Astrocyte (in vitro differentiated cells and primary cell): ENCODE measurements around the gene SERPINI1.

Source experiments
- CTCF ChIP-seq: IDR thresholded peaks from 2 replicates; pipeline ENCODE4 v1.5.1; 2011; ENCODE audit warnings: low read depth, mild to moderate bottlenecking, inconsistent platforms, low read length, moderate library complexity; ENCODE audit not compliant: insufficient read depth
- EZH2 ChIP-seq: IDR thresholded peaks from 2 replicates; pipeline ENCODE4 v1.6.1; 2012; ENCODE audit warnings: mild to moderate bottlenecking, low read length, inconsistent platforms; ENCODE audit not compliant: insufficient read depth

- TF ChIP-seq CTCF, result no peak
- no peak for TF ChIP-seq EZH2
Measured at GRCh38 chr3:167835953-167836352, 100.4 kb downstream of the SERPINI1 start.
